Measurements from ENCODE around the gene ANTXR1.

GRCh38 chr2:69017080-69017479 is 4.1 kb downstream of the ANTXR1 start:
- TF ChIP-seq POLR2A (IDR thresholded peaks at IDR 0.05) (no peak), CTCF (IDR thresholded peaks at IDR 0.05) (no peak)

Data from uterus (tissue), 2 donors.